ENCODE measurements around the gene IL20RB. TPM values are rescaled to one million over a fixed set of nuclear protein-coding genes. Genes with fewer than 3 reads are reported as not detected.
"Not testable (repeated sequence)": the region's sequence is repeated elsewhere in the genome, so short reads cannot be mapped to it uniquely, and the experiment has no call there.

IL20RB gene
- total and polyA plus RNA-seq, 5 donors from 2014 or later, result 0.23 to 2.8 (median 0.51) TPM; not detected in 1

GRCh38 chr3:137007376-137007775 is 49.6 kb downstream of the IL20RB start:
- not testable (repeated sequence) for H3K36me3 Mint-ChIP-seq; H3K27me3 Mint-ChIP-seq; ATAC-seq (ENCODE audit: low read depth in 2 of 2); H3K27me3 ChIP-seq (ENCODE audit: control insufficient read depth, insufficient read depth, low read length); DNase-seq; H3K27ac ChIP-seq (ENCODE audit: insufficient read depth, low read length, poor library complexity, severe bottlenecking); H3K27ac Mint-ChIP-seq; H3K9me3 ChIP-seq (ENCODE audit: control insufficient read depth in 2 of 2, low read length in 2 of 2); H3K4me1 ChIP-seq (ENCODE audit: control insufficient read depth, insufficient read depth, low read length, poor library complexity, severe bottlenecking); H3K9me3 Mint-ChIP-seq; H3K36me3 ChIP-seq (ENCODE audit: control insufficient read depth, insufficient read depth, low read length); H3K4me1 Mint-ChIP-seq; H3K4me3 Mint-ChIP-seq; H3K4me3 ChIP-seq (ENCODE audit: low read depth, low read length)

GRCh38 chr3:137008131-137008530 is 50.3 kb downstream of the IL20RB start:
- Mint-ChIP-seq H3K4me1 (peaks cover 0 to 5% (median 0%) of the 10 kb centered on the region in 4 donors), H3K36me3 (peaks cover 5% of the 10 kb centered on the region), H3K4me3 (no peak overlapping the region), H3K9me3 (peaks cover 0 to 2% (median 0%) of the 10 kb centered on the region in 7 donors), H3K27me3 (no peaks in the 10 kb centered on the region), H3K27ac (no peak overlapping the region)
- H3K9me3 ChIP-seq (ENCODE audit: control insufficient read depth in 2 of 2, low read length in 2 of 2), result no peaks in the 10 kb centered on the region
- H3K4me3 ChIP-seq (ENCODE audit: low read depth, low read length), result no peak overlapping the region
- DNase-seq (no peak), ATAC-seq (ENCODE audit: low read depth in 2 of 2) (no peak)
- H3K27me3 ChIP-seq (ENCODE audit: control insufficient read depth, insufficient read depth, low read length), result no peaks in the 10 kb centered on the region
- no peaks in the 10 kb centered on the region for H3K4me1 ChIP-seq (ENCODE audit: control insufficient read depth, insufficient read depth, low read length, poor library complexity, severe bottlenecking)
- no peak overlapping the region for H3K27ac ChIP-seq (ENCODE audit: insufficient read depth, low read length, poor library complexity, severe bottlenecking)
- H3K36me3 ChIP-seq (ENCODE audit: control insufficient read depth, insufficient read depth, low read length), result no peaks in the 10 kb centered on the region

- Mint-ChIP-seq H3K27ac (no peak overlapping the region), H3K36me3 (peaks cover 5% of the 10 kb centered on the region)
These were observed 51.2 kb downstream of the IL20RB start for GRCh38 chr3:137008976-137009375.

GRCh38 chr3:137010137-137010536 is 52.4 kb downstream of the IL20RB start:
- Mint-ChIP-seq H3K27ac (no peak overlapping the region), H3K36me3 (peaks cover 5% of the 10 kb centered on the region), H3K4me3 (no peak overlapping the region), H3K4me1 (peaks cover 4 to 13% (median 7%) of the 10 kb centered on the region in 4 donors), H3K9me3 (no peaks in the 10 kb centered on the region), H3K27me3 (no peaks in the 10 kb centered on the region)
- Histone ChIP-seq H3K9me3 (ENCODE audit: control insufficient read depth in 2 of 2, low read length in 2 of 2) (no peaks in the 10 kb centered on the region), H3K36me3 (ENCODE audit: control insufficient read depth, insufficient read depth, low read length) (no peaks in the 10 kb centered on the region), H3K27ac (ENCODE audit: insufficient read depth, low read length, poor library complexity, severe bottlenecking) (no peak overlapping the region), H3K4me3 (ENCODE audit: low read depth, low read length) (no peak overlapping the region), H3K27me3 (ENCODE audit: control insufficient read depth, insufficient read depth, low read length) (no peaks in the 10 kb centered on the region), H3K4me1 (ENCODE audit: control insufficient read depth, insufficient read depth, low read length, poor library complexity, severe bottlenecking) (peaks cover 9% of the 10 kb centered on the region)
- no peak for ATAC-seq (ENCODE audit: low read depth in 2 of 2)
- no peak for DNase-seq

More at GRCh38 chr3:137008976-137009375, 51.2 kb downstream of the IL20RB start:
- Histone ChIP-seq H3K4me1 (ENCODE audit: control insufficient read depth, insufficient read depth, low read length, poor library complexity, severe bottlenecking) (peaks cover 4% of the 10 kb centered on the region), H3K36me3 (ENCODE audit: control insufficient read depth, insufficient read depth, low read length) (no peaks in the 10 kb centered on the region), H3K4me3 (ENCODE audit: low read depth, low read length) (no peak overlapping the region), H3K27ac (ENCODE audit: insufficient read depth, low read length, poor library complexity, severe bottlenecking) (no peak overlapping the region), H3K27me3 (ENCODE audit: control insufficient read depth, insufficient read depth, low read length) (no peaks in the 10 kb centered on the region), H3K9me3 (ENCODE audit: control insufficient read depth in 2 of 2, low read length in 2 of 2) (no peaks in the 10 kb centered on the region)
- no peaks in the 10 kb centered on the region for H3K27me3 Mint-ChIP-seq
- peaks cover 3 to 9% (median 4%) of the 10 kb centered on the region in 4 donors for H3K4me1 Mint-ChIP-seq
- no peak for DNase-seq
- H3K4me3 Mint-ChIP-seq, result no peak overlapping the region
- no peak for ATAC-seq (ENCODE audit: low read depth in 2 of 2)
- H3K9me3 Mint-ChIP-seq, result no peaks in the 10 kb centered on the region

- peaks cover 4 to 13% (median 7%) of the 10 kb centered on the region in 4 donors for H3K4me1 Mint-ChIP-seq
- DNase-seq (no peak), ATAC-seq (ENCODE audit: low read depth in 2 of 2) (no peak)
- Histone ChIP-seq H3K27me3 (ENCODE audit: control insufficient read depth, insufficient read depth, low read length) (no peaks in the 10 kb centered on the region), H3K27ac (ENCODE audit: insufficient read depth, low read length, poor library complexity, severe bottlenecking) (no peak overlapping the region), H3K4me1 (ENCODE audit: control insufficient read depth, insufficient read depth, low read length, poor library complexity, severe bottlenecking) (peaks cover 9% of the 10 kb centered on the region), H3K9me3 (ENCODE audit: control insufficient read depth in 2 of 2, low read length in 2 of 2) (no peaks in the 10 kb centered on the region), H3K4me3 (ENCODE audit: low read depth, low read length) (no peak overlapping the region), H3K36me3 (ENCODE audit: control insufficient read depth, insufficient read depth, low read length) (no peaks in the 10 kb centered on the region)
- H3K27ac Mint-ChIP-seq, result no peak overlapping the region
- H3K9me3 Mint-ChIP-seq, result no peaks in the 10 kb centered on the region
- H3K4me3 Mint-ChIP-seq, result no peak overlapping the region
- H3K27me3 Mint-ChIP-seq, result no peaks in the 10 kb centered on the region
- peaks cover 5% of the 10 kb centered on the region for H3K36me3 Mint-ChIP-seq
These were observed 53.4 kb downstream of the IL20RB start for GRCh38 chr3:137011153-137011552.

- H3K27ac Mint-ChIP-seq, result peak overlapping the region in 1 of 3 donors; percentile 57
- peaks cover 5% of the 10 kb centered on the region for H3K36me3 Mint-ChIP-seq
- DNase-seq, result no peak
- no peaks in the 10 kb centered on the region for H3K27me3 ChIP-seq (ENCODE audit: control insufficient read depth, insufficient read depth, low read length)
- peaks cover 4 to 13% (median 7%) of the 10 kb centered on the region in 4 donors for H3K4me1 Mint-ChIP-seq
- H3K27ac ChIP-seq (ENCODE audit: insufficient read depth, low read length, poor library complexity, severe bottlenecking), result no peak overlapping the region
- H3K27me3 Mint-ChIP-seq, result no peaks in the 10 kb centered on the region
- no peaks in the 10 kb centered on the region for H3K9me3 ChIP-seq (ENCODE audit: control insufficient read depth in 2 of 2, low read length in 2 of 2)
- H3K4me1 ChIP-seq (ENCODE audit: control insufficient read depth, insufficient read depth, low read length, poor library complexity, severe bottlenecking), result peaks cover 9% of the 10 kb centered on the region
- no peaks in the 10 kb centered on the region for H3K36me3 ChIP-seq (ENCODE audit: control insufficient read depth, insufficient read depth, low read length)
- no peaks in the 10 kb centered on the region for H3K9me3 Mint-ChIP-seq
- H3K4me3 Mint-ChIP-seq, result no peak overlapping the region
- no peak overlapping the region for H3K4me3 ChIP-seq (ENCODE audit: low read depth, low read length)
- ATAC-seq (ENCODE audit: low read depth in 2 of 2), result no peak
These were observed 54.3 kb downstream of the IL20RB start for GRCh38 chr3:137012097-137012501.

- peak overlapping the region in 2 of 3 donors; percentile 11 to 50 for H3K27ac Mint-ChIP-seq
- ATAC-seq (ENCODE audit: low read depth in 2 of 2), result peak; percentile 80 to 83
- Histone ChIP-seq H3K4me1 (ENCODE audit: control insufficient read depth, insufficient read depth, low read length, poor library complexity, severe bottlenecking) (peaks cover 9% of the 10 kb centered on the region), H3K4me3 (ENCODE audit: low read depth, low read length) (peak overlapping the region; percentile 80), H3K27me3 (ENCODE audit: control insufficient read depth, insufficient read depth, low read length) (no peaks in the 10 kb centered on the region), H3K27ac (ENCODE audit: insufficient read depth, low read length, poor library complexity, severe bottlenecking) (no peak overlapping the region), H3K36me3 (ENCODE audit: control insufficient read depth, insufficient read depth, low read length) (no peaks in the 10 kb centered on the region), H3K9me3 (ENCODE audit: control insufficient read depth in 2 of 2, low read length in 2 of 2) (no peaks in the 10 kb centered on the region)
- peaks cover 5% of the 10 kb centered on the region for H3K27me3 Mint-ChIP-seq
- DNase-seq, result peak; percentile 71 to 78 (median 77)
- H3K4me1 Mint-ChIP-seq, result peaks cover 4 to 13% (median 7%) of the 10 kb centered on the region in 4 donors
- H3K9me3 Mint-ChIP-seq, result no peaks in the 10 kb centered on the region
- H3K36me3 Mint-ChIP-seq, result peaks cover 5% of the 10 kb centered on the region
- H3K4me3 Mint-ChIP-seq, result peak overlapping the region in 3 of 4 donors; percentile 29 to 79 (median 69)
These were observed 56.3 kb downstream of the IL20RB start for GRCh38 chr3:137013951-137014688.

GRCh38 chr3:137017316-137017715 is 59.5 kb downstream of the IL20RB start:
- not testable (repeated sequence) for H3K4me1 ChIP-seq (ENCODE audit: control insufficient read depth, insufficient read depth, low read length, poor library complexity, severe bottlenecking); H3K9me3 Mint-ChIP-seq; H3K36me3 Mint-ChIP-seq; H3K9me3 ChIP-seq (ENCODE audit: control insufficient read depth in 2 of 2, low read length in 2 of 2); H3K4me3 ChIP-seq (ENCODE audit: low read depth, low read length); H3K36me3 ChIP-seq (ENCODE audit: control insufficient read depth, insufficient read depth, low read length); H3K27ac ChIP-seq (ENCODE audit: insufficient read depth, low read length, poor library complexity, severe bottlenecking); DNase-seq; H3K27ac Mint-ChIP-seq; H3K4me1 Mint-ChIP-seq; ATAC-seq (ENCODE audit: low read depth in 2 of 2); H3K27me3 ChIP-seq (ENCODE audit: control insufficient read depth, insufficient read depth, low read length); H3K4me3 Mint-ChIP-seq
- peaks cover 13% of the 10 kb centered on the region for H3K27me3 Mint-ChIP-seq

Data from CD4-positive, CD25-positive, alpha-beta regulatory T cell (primary cell).